Measurements from ENCODE around the gene MAP3K14.

MAP3K14 gene

DNA sequence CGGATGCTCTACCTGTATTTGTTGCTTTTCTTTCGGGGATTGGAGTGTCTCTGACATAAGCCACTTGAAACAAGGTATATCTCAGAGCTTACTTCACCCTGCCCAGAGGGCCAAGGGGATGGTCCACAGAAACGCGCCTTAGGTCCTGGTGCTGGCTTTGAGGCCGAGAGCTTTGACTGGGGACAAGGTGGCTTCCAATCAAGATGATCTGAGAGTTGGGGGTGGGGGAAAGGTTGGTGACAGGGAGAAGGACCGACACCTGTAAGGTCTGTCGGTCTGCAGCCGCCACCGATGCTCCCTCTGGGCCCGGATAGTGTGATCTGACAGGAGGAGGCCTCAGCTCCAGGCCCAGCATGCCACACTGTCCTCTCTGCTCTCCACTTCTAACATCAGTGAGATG, 33.1 kb downstream of the MAP3K14 start:
- DNase-seq (ENCODE audit: insufficient read length), result no peak
- TF ChIP-seq POLR2A (IDR thresholded peaks at IDR 0.05; ENCODE audit: low read depth, low read length) (no peak), POLR2AphosphoS5 (IDR thresholded peaks at IDR 0.05; ENCODE audit: low read depth, low read length) (no peak), TAF1 (IDR thresholded peaks at IDR 0.05; ENCODE audit: borderline replicate concordance, low read depth, low read length) (no peak)
- peak; percentile 14 for FAIRE-seq

DNA sequence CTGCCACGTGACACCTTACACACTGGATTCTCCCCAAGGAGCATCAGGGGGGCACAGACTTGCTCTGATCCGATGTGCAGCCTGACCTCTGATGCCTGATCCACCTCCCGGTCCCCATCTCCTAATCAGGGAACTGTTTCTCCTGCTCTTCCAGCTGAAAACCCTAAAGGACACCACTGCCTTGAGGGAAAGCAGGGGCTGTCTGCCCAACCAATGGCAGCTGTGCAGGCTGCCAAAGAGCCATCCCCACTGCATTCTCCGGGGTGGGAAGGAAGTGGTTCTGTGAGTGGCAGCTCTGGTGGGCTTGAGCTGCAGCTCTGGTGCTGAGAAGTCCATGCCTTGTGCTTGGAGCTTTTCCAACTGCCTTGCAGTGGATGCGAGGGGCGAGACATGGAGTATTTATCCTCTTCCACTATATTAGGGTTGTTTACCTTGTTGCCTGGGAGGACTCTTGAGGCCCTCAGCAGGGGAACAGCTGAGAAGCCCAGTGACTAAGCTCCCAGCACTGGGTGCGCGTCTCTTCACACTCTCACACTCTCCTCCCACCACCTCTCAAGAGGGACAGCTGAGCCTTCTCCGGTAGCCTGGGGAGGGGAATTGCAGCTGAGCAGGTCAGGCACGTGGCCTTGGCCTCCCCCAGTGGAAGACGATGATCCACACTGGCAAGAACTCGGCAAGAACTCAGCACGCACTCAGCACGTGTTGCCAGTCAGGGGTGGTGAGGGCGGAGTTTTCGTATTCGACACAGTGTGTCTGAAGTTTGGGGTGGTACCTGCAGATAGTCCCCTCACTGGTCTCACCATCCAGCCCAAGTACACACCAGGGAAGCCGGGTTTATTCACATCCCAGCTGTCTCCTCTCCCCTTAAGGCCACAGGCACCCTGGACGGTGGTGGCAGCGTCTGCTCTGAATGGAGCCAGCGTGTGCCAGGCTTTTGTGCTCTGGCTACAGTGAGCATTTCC, 33.9 kb downstream of the MAP3K14 start:
- FAIRE-seq (no peak), DNase-seq (ENCODE audit: insufficient read length) (no peak)
- TF ChIP-seq POLR2AphosphoS5 (IDR thresholded peaks at IDR 0.05; ENCODE audit: low read depth, low read length), result peak; percentile 43; the same call in 1 of the 2 replicates
- no peak; the same call in 1 of the 2 replicates for TF ChIP-seq POLR2A (IDR thresholded peaks at IDR 0.05; ENCODE audit: low read depth, low read length)

DNA sequence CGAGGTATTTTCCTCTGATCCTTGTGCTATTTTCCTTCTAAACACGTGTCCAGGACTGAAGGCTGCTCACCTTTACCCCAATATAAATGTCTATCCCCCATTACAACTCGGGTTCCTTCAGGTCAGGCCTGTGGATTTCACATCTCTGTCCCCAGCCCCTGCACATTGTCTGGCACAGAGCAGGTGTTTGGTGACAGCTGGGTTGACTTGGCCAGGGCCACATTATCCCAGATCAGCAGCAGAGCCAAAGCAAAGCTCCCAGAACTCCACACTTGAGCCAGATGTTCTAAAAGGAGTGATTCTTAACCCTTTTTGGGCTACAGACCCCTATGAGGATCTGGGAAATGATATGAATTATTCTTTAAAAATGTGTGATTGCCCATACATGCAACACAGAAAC, 36.9 kb downstream of the MAP3K14 start:
- TF ChIP-seq POLR2A (IDR thresholded peaks at IDR 0.05; ENCODE audit: low read depth, low read length) (no peak), TAF1 (IDR thresholded peaks at IDR 0.05; ENCODE audit: borderline replicate concordance, low read depth, low read length) (no peak), POLR2AphosphoS5 (IDR thresholded peaks at IDR 0.05; ENCODE audit: low read depth, low read length) (no peak)
- FAIRE-seq, result no peak
- DNase-seq (ENCODE audit: insufficient read length), result no peak

GRCh38 chr17:45277992-45278391, 38.8 kb downstream of the MAP3K14 start:
- no peak for TF ChIP-seq TAF1 (IDR thresholded peaks at IDR 0.05; ENCODE audit: borderline replicate concordance, low read depth, low read length)
- no peak for TF ChIP-seq POLR2A (IDR thresholded peaks at IDR 0.05; ENCODE audit: low read depth, low read length)
- no peak for TF ChIP-seq POLR2AphosphoS5 (IDR thresholded peaks at IDR 0.05; ENCODE audit: low read depth, low read length)
- DNase-seq (ENCODE audit: insufficient read length), result no peak
- FAIRE-seq, result no peak

- no peak for TF ChIP-seq POLR2A (IDR thresholded peaks at IDR 0.05; ENCODE audit: low read depth, low read length)
- TF ChIP-seq TAF1 (IDR thresholded peaks at IDR 0.05; ENCODE audit: borderline replicate concordance, low read depth, low read length), result no peak
- TF ChIP-seq POLR2AphosphoS5 (IDR thresholded peaks at IDR 0.05; ENCODE audit: low read depth, low read length), result no peak
- peak; percentile 69 for DNase-seq (ENCODE audit: insufficient read length)
- peak; percentile 98 for FAIRE-seq
These were observed 39.5 kb downstream of the MAP3K14 start for GRCh38 chr17:45277216-45277849.

- TF ChIP-seq TAF1 (IDR thresholded peaks at IDR 0.05; ENCODE audit: borderline replicate concordance, low read depth, low read length) (no peak), POLR2A (IDR thresholded peaks at IDR 0.05; ENCODE audit: low read depth, low read length) (no peak), POLR2AphosphoS5 (IDR thresholded peaks at IDR 0.05; ENCODE audit: low read depth, low read length) (no peak)
These were observed 40.8 kb downstream of the MAP3K14 start for GRCh38 chr17:45276031-45276430.

DNA sequence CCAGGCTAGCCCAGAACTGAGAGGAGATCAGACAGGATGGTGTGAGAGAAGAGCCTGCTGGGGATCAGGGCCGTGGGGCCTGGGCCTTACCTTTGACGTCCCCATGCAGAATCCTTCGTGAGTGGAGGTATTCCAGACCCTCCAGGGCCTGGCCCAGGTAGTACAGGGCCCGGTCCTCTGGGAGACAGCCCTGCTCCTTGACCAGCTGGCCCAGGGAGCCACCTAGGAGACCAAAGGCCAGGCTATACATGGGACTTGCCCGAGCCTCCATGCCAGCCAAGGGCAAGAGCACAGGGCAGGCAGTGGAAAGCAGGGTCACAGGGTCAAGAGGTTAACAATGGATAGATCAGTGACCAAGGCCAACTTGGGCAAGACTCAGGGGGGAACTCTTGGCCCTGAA, 42.8 kb downstream of the MAP3K14 start:
- FAIRE-seq (no peak), DNase-seq (ENCODE audit: insufficient read length) (no peak)
- TF ChIP-seq POLR2AphosphoS5 (IDR thresholded peaks at IDR 0.05; ENCODE audit: low read depth, low read length) (no peak), POLR2A (IDR thresholded peaks at IDR 0.05; ENCODE audit: low read depth, low read length) (no peak)

More at GRCh38 chr17:45276031-45276430, 40.8 kb downstream of the MAP3K14 start:
- no peak for DNase-seq (ENCODE audit: insufficient read length)
- FAIRE-seq, result no peak

- no peak for FAIRE-seq
- DNase-seq (ENCODE audit: insufficient read length), result no peak
- TF ChIP-seq POLR2AphosphoS5 (IDR thresholded peaks at IDR 0.05; ENCODE audit: low read depth, low read length) (no peak), TAF1 (IDR thresholded peaks at IDR 0.05; ENCODE audit: borderline replicate concordance, low read depth, low read length) (no peak), POLR2A (IDR thresholded peaks at IDR 0.05; ENCODE audit: low read depth, low read length) (no peak; the same call in 1 of the 2 replicates)
These were observed 43.3 kb downstream of the MAP3K14 start for GRCh38 chr17:45273551-45273957.

GRCh38 chr17:45271603-45272002, 45.2 kb downstream of the MAP3K14 start:
- no peak for DNase-seq (ENCODE audit: insufficient read length)
- no peak for FAIRE-seq
- TF ChIP-seq TAF1 (IDR thresholded peaks at IDR 0.05; ENCODE audit: borderline replicate concordance, low read depth, low read length), result no peak
- TF ChIP-seq POLR2A (IDR thresholded peaks at IDR 0.05; ENCODE audit: low read depth, low read length), result no peak
- TF ChIP-seq POLR2AphosphoS5 (IDR thresholded peaks at IDR 0.05; ENCODE audit: low read depth, low read length), result no peak

- FAIRE-seq (no peak), DNase-seq (ENCODE audit: insufficient read length) (no peak)
- TF ChIP-seq TAF1 (IDR thresholded peaks at IDR 0.05; ENCODE audit: borderline replicate concordance, low read depth, low read length) (no peak), POLR2AphosphoS5 (IDR thresholded peaks at IDR 0.05; ENCODE audit: low read depth, low read length) (no peak)
These were observed 45.9 kb downstream of the MAP3K14 start for GRCh38 chr17:45270828-45271418.

DNA sequence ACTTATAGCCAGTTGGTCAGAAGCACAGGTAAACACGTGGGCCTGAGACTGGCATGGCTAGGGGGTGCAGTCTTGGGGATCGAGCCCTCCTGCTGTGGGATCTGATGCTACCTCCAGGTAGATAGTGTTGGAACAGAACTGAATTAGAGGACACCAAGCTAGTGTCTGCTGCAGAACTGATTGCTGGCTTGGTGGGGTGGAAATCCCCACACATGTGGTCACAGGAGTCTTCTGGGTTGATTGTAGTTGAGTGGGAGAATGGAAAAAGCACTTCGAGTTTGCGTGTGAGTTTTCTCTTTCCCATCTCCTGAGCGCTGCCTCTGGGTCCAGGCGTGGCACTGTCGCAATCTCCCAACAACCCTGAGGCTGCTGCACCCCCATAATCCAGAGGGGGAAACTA, 46.9 kb downstream of the MAP3K14 start:
- DNase-seq (ENCODE audit: insufficient read length) (no peak), FAIRE-seq (no peak)
- TF ChIP-seq TAF1 (IDR thresholded peaks at IDR 0.05; ENCODE audit: borderline replicate concordance, low read depth, low read length) (no peak), POLR2A (IDR thresholded peaks at IDR 0.05; ENCODE audit: low read depth, low read length) (no peak)

All from GM12892 (cell line).